ENCODE measurements around the gene ADAM8.
A peak's percentile ranks its signal among the peaks of the same experiment; 100 is the strongest.

ADAM8 gene

DNA sequence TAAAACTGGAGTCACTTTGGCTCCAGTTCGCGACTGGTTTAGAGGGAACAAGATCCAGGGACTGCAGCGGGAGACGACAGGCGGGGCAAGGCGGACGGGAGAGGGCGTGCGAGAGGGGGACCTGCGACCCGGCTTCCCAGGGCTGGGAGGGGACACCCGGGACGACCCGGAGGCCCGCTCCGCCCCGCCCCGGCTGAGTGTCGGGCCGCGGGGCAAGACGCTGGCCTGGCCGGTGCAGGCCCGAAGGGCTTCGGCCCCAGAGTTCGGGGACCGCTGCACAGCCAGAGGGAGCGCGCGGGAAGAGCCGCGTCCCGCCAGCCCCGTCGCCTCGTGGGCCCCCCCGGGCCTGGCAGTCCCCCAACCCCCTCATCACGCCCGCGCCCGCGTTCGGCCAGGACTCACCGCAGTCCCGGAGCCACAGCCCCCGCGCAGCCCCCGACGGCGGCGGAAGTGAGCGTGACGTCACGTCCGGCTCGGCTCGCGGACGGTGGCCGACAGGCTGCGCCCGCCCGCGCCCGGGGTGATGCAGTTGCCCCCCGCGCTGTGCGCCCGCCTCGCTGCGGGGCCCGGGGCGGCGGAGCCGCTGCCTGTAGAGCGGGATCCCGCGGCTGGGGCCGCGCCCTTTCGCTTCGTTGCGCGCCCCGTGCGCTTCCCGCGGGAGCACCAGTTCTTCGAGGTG, 31.9 kb upstream of the ADAM8 start, which contains the start of the genes TUBGCP2 and ZNF511:
Gene TUBGCP2, minus strand, starts transcription at position 452 of the 679 bp plus-strand sequence. CDS start 5,931 bp downstream, outside the sequence.
Gene ZNF511, plus strand, starts transcription at position 494 of the 679 bp plus-strand sequence. Its CDS starts 30 bp downstream, at position 524.
- DNase-seq (ENCODE audit: low spot score) = peak; percentile 82

DNA sequence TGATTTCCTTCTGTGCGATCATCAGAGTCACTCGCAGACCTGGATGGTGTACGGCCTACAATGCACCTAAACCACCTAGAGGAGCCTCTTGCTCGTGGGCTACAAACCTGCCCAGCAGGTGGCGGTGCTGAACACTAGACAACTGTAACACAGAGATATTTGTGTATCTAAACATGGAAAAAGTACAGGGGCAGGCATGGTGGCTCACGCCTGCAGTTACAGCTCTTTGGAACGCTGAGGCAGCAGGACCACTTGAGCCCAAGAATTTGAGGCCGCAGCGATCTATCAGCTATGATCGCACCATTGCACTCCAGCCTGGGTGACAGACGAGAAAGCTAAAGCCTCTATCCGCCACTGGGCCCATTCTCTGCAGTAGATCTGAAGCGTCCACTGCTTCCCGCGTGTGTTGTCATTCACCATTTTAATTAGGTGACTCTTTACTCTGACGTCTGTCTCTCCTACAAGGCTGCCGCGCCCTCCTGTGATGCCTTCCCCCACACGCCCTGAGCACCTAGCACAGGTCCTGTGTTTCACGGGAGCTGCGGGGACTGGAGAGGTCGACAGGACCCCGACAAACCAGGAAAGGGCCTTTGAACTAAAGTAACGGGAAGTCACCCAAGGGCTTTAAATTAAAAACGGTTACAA, 31.2 kb upstream of the ADAM8 start:
- peak; percentile 68 for DNase-seq (ENCODE audit: low spot score)

DNA sequence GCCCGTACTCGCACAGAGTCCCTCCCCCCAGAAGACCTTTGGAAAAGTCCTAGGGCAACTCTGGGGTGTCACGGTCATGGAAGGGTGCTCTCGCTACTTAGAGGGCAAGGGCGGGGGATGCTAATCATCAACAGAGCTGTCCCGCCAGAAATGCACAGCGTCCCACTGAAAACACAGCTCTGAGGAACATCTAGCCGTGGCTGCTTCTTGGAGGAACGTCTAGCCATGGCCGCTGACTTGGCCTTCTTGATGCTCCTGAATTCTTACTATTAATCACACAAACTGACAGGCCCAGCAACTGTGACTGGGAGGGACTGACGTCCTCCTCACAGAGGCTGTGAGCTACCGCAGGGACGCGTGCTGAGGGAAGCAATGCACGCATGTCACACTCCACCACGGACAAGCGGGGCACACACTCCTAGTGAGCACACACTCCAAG, 30.3 kb upstream of the ADAM8 start:
- DNase-seq (ENCODE audit: low spot score) = no peak

GRCh38 chr10:133306097-133306476, 29.4 kb upstream of the ADAM8 start:
- DNase-seq (ENCODE audit: low spot score) = no peak

GRCh38 chr10:133303206-133303605, 26.5 kb upstream of the ADAM8 start:
- DNase-seq (ENCODE audit: low spot score) = no peak

DNA sequence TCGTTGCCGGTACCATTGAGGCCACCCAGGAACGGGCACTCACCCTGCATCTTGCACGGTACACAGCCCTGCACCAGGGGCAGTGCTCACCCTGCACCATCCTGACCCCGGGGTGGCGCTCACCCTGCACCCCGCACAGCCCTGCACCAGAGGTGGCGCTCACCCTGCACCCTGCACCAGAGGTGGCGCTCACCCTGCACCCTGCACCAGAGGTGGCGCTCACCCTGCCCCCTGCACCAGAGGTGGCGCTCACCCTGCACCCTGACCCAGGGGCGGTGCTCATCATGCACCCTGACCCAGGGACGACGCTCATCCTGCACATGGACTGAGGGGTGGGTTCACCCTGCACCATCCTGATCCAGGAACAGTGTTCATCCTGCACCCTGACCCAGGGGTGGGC, 25.6 kb upstream of the ADAM8 start:
- DNase-seq (ENCODE audit: low spot score) = no peak

GRCh38 chr10:133299738-133300137, 23.1 kb upstream of the ADAM8 start:
- DNase-seq (ENCODE audit: low spot score) = no peak

DNA sequence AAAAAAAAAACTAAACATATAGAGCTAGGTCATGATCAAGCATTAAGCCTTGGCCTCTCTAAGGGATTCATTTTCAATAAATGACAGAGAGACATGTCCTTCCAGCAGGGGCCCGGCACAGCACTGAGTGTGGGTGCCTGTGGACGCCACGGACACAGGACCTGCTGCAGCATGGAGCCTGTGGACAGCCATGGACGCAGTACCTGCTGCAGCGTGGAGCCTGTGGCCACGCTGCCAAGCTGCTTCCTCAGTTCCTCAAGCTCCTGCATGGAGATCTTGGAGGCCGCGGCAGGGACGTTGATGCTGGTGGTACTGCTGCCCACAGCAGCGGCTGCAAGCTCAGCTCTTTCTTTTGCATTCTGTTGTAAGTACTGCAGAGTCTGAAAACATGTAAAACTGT, 22.6 kb upstream of the ADAM8 start:
- DNase-seq (ENCODE audit: low spot score) = no peak

GRCh38 chr10:133298466-133298865, 21.8 kb upstream of the ADAM8 start:
- no peak for DNase-seq (ENCODE audit: low spot score)

DNA sequence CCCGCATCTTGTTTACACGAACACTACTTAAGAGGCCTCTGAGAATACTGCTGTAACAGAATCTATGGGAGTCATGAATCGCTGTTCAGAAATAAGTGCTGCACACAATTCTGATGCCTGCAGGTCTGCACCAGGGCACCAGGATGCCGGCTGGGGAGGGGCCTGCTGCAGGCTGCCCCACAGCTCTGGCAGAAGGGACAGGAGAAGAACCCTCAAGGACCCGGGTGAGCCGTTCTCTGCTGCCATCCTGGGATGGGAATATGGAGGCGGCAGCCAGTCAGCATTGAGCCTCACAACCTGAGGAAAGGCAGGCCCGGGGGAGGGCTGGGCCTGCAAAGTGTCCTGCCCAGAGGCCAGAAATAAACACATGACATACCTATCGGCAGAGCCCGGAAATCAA, 20.8 kb upstream of the ADAM8 start:
- no peak for DNase-seq (ENCODE audit: low spot score)

DNA sequence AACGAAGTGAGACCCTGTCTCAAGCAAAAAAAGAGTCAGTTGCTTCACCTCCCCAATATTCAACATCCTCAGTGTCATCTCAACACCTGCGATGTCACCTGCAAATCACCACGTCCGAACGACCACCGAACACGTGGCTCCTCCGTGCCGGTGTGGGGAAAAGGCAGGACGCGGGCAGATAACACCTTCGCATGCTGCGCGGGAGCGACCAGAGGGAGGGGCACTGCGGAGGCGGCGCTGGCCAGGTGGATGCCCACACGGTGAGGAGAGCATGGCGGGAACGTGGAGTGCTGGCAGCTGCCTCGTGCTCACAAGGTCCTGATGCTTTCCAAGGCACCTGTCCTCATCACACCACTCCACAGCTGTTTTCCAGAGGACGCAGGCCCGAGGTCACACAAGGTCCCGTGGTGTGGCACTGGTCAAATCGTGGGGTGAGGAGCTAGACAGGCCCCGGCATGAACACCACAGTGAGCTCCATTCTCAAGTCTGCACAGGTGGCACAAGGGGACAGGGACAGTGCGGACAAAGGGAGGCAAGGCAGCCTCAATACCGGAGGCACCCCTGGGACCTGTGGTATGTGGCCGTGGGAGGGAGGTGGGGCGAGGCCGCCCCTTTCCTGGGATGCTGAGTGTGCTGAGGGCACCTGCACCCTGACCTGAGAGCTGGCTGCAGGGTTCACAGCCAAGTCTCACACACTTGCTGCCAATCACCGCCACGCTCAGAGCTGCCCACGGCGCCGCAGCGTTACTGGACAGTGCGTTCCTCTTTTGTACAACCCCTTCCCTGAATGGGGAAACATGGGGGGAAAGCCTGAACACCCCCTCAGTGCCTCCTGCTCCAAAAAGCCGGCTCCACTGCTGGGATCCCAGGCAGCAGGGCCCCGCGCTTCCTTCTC, 19.0 kb upstream of the ADAM8 start:
- DNase-seq (ENCODE audit: low spot score) = no peak

DNA sequence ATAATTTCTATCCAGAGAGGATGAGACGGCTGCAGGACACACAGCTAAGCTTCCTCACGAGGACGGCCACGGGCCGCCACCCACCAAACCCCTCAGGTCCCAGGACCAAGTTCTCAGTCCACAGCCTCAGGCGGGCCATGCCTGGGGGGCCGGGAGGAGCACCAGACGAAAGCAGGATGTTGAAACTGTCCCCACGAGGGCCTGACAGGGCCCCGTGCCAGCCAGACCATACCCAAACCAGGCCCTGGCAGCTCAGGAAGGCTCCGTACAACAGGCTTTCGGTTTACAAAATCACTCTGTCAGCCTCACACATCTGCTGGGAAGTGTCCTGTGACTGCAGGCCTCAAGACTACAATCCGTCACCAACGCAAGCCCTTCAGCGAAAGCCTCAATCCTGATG, 17.5 kb upstream of the ADAM8 start:
- no peak for DNase-seq (ENCODE audit: low spot score)

GRCh38 chr10:133293810-133294119, 17.1 kb upstream of the ADAM8 start:
- no peak for DNase-seq (ENCODE audit: low spot score)

DNA sequence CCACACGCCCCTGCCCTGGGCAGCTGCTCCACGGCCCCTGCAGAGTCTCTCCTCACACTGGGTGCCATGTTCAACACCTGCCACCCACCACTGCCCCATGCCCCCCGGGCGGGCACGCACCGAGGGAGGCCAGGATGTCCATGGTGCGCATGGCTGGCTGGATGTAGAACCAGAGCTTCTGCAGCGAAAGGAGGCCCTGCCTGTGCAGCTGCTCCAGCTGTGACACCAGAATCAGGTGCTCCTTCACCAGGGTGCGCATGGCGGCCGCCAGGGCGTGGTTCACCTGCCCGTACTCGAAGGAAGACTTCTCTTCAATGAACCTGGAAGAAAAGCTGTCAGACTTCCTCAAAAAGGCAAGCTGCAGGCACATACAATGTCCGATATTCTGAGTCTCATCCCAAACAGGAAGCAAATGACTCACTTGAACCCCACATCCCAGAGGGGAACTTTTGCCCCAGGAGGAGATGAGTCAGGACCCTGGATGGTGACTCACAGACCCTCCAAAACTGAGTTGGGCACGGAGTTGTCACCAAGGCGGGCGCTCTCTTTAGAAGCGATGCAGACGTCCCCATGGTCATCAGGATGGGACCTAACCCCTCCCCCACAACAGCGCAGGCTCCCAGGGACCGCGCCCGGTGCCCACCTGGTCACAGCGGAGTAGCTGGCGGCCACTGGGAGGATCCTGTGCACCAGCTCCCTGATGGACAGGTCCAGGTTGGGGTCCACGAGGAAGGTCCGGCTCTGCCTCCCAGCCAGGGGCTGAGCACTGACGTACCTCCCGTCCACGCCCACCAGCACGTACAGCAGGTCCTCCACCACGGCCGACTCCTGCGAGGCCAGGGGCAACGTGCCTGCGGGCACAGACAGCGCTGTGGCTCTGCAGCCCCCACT, 16.5 kb upstream of the ADAM8 start:
- no peak for DNase-seq (ENCODE audit: low spot score)

DNA sequence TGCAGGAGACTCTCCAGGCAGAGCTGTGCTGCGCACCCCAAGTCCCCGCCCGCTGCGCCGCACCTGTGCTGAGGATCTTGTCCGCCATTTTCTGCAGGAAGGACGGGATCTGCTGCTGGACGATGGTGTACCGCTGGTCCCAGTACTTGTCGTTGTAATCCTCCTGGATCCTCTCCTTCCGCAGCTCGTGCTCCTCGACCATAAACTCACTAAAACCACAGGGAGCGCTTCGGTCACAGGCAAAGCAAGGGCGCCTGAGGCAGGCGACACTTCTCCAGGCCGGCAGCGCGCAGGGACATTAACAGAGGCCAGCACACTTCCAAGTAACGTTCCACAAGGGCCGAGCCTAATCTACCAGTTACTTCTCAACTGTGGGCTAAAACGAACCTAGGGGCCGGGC, 13.1 kb upstream of the ADAM8 start:
- DNase-seq (ENCODE audit: low spot score) = no peak

DNA sequence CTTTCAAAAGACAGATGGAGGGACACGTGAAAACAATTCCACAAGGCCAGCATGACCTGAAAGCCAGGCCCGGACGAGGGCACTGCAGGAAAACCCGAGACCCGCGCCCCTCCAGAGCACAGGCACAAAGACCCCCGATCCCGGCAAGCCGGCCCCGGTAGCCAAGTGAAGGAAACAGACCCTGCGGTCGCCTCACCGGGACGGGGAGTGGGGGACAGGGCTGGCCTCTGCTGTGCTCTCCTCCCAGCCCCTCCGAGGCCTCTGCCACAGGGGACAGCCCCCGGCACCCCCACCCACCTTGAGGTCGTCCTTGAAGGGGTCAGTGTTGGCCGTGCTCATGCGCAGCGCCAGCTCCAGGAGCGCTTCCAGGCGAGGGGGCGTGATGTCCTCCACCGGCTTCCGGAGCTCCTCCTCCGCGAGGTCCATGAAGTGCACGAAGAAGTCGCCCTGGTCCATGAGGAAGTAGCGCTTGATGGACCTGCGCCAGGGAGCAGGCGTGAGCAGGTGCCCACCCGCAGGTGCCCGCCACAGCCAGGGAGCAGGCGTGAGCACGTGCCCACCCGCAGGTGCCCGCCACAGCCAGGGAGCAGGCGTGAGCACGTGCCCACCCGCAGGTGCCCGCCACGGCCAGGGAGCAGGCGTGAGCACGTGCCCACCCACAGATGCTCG, 11.3 kb upstream of the ADAM8 start:
- DNase-seq (ENCODE audit: low spot score) = no peak

DNA sequence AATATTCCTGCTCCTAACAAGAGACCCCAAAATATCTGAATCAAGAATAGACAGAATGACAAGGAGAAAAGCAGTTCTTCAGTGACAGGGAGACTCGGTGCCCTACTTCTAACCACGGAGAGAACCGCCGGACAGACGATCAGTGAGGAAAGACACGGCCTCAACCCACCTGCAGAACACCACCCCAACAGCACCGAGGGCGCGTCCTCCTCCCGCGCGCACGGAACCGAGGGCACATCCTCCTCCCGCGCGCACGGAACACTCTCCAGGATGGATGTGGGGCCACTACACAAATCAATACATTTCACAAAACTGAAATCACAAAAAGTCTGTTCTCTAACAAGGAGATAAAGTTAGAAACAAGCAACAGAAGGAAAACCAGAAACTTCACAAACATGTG, 9.7 kb upstream of the ADAM8 start:
- DNase-seq (ENCODE audit: low spot score) = no peak

- DNase-seq (ENCODE audit: low spot score) = no peak
Observed at GRCh38 chr10:133285217-133285616, 8.5 kb upstream of the ADAM8 start.

DNA sequence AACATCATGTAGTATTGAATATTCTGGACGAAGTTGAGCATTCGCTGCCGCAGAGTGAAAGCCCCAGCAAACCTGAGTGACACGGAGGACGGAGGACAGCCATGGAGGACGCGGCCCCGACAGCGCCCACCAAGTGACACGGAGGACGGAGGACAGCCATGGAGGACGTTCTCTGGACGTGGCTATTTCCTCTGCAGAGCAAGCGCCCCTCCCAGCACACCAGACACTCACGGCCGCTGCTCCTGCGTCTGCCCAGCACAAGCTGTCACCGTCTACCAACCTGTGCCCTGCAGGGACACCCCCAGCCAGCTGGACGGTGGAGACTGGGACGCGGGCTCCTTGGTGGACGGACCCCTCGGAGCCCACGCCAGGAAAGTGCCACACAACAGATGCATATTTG, 7.3 kb upstream of the ADAM8 start:
- DNase-seq (ENCODE audit: low spot score) = no peak

GRCh38 chr10:133282846-133283390, 6.2 kb upstream of the ADAM8 start:
- DNase-seq (ENCODE audit: low spot score) = no peak

All from Ammon's horn (tissue), 1 donor.